Activated CD4-positive, alpha-beta T cell treated with anti-CD3 and anti-CD28 coated beads for 36 hours (primary cell): ENCODE data around the gene KRTAP4-11. TPM values are rescaled to one million over a fixed set of nuclear protein-coding genes. Genes with fewer than 3 reads are reported as not detected.
"Not testable (repeated sequence)": the region's sequence is repeated elsewhere in the genome, so short reads cannot be mapped to it uniquely, and the experiment has no call there.

Experiments used
- ATAC-seq: fragments of 200-7000 bp; cut with Tn5 transposase; one replicate; pipeline ENCODE4 v1.10.0; 2021; ENCODE audit warnings: mild to moderate bottlenecking, moderate library complexity
- CTCF ChIA-PET: fragments of 350-600 bp; sonication (Branson Sonifier 250); formaldehyde crosslinking; loops from one replicate; lab custom pipeline; 2021; ENCODE audit warnings: antibody characterized with exemption; lab: Charles Lee
- POLR2A ChIA-PET: fragments of 350-600 bp; sonication (Branson Sonifier 250); formaldehyde crosslinking; loops from one replicate; lab custom pipeline; 2021; ENCODE audit warnings: antibody characterized with exemption, inconsistent platforms; lab: Charles Lee
- DNase-seq: peaks from one replicate; pipeline ENCODE4 v3.0.0-alpha.2; 2020
- H3K27ac Mint-ChIP-seq: one replicate; pipeline ENCODE4 v1.8.0; 2021; ENCODE audit warnings: mixed read lengths
- H3K27me3 Mint-ChIP-seq: one replicate; pipeline ENCODE4 v1.8.0; 2021; ENCODE audit warnings: mixed read lengths
- H3K36me3 Mint-ChIP-seq: one replicate; pipeline ENCODE4 v1.8.0; 2021; ENCODE audit warnings: low read depth, mixed read lengths
- H3K4me1 Mint-ChIP-seq: one replicate; pipeline ENCODE4 v1.8.0; 2021; ENCODE audit warnings: mixed read lengths
- H3K4me3 Mint-ChIP-seq: one replicate; pipeline ENCODE4 v1.8.0; 2021; ENCODE audit warnings: mild to moderate bottlenecking, moderate library complexity, mixed read lengths
- H3K9me3 Mint-ChIP-seq: one replicate; pipeline ENCODE4 v1.8.0; 2021; ENCODE audit warnings: low read depth, mixed read lengths
- intact Hi-C, 2 experiments: fragments of 100-400 bp; cut with DNase I in 1 of 2; cut with micrococcal nuclease in 1 of 2; formaldehyde crosslinking; loops; one replicate each; pipeline versions ENCODE4 v1.14.2 to v1.15.1; 2022 to 2024; cut with DNase I, micrococcal nuclease
- total RNA-seq, 2 experiments: library from RNA; stranded (reverse); gene quantifications; one replicate each; pipeline ENCODE4 v1.2.3, GENCODE V29; 2021

The KRTAP4-11 gene
- not detected for total RNA-seq

DNA sequence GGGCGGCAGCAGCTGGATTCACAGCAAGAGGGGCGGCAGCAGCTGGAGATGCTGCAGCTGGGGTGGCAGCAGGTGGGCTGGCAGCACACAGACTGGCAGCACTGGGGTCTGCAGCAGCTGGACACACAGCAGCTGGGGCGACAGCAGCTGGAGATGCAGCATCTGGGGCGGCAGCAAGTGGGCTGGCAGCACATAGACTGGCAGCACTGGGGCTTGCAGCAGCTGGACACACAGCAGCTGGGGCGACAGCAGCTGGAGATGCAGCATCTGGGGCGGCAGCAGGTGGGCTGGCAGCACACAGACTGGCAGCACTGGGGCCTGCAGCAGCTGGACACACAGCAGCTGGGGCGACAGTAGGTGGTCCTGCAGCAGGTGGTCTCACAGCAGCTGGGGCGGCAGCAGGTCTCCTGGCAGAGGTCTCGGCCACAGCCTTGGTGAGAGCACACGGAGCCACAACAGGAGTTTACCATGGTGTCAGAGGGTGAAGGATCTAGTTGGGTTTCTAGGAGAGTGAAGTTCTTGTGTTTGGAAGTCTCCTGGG, at the start of gene KRTAP4-11:
KRTAP4-11 (minus strand) TSS at position 528 of the 541 bp plus-strand sequence; CDS start at position 470, 58 bp downstream.
- ATAC-seq, H3K27ac Mint-ChIP-seq, intact Hi-C loops, H3K9me3 Mint-ChIP-seq, H3K27me3 Mint-ChIP-seq, DNase-seq, H3K4me3 Mint-ChIP-seq, POLR2A ChIA-PET, H3K36me3 Mint-ChIP-seq, CTCF ChIA-PET: not testable (repeated sequence)
- peaks cover 24% of the 10 kb centered on the region for H3K4me1 Mint-ChIP-seq

DNA sequence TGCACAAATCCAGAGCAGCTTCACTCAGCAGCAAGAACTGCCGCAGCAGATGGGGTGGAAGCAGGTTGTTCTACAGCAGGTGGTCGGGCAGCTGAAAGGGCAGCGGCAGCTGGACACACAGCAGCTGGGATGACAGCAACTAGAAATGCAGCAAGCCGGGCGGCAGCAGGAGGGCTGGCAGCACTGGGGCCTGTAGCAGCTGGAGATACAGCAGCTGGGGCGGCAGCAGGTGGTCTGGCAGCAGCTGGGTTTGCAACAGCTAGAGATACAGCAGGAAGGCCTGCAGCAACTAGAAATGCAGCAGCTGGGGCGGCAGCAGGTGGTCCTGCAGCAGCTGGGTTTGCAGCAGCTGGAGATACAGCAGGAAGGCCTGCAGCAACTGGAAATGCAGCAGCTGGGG, 49.4 kb upstream of the KRTAP4-11 start:
- no peak overlapping the region for H3K27ac Mint-ChIP-seq
- no peaks in the 10 kb centered on the region for H3K4me1 Mint-ChIP-seq
- ChIA-PET CTCF (no interaction called here), POLR2A (no interaction called here)
- no peaks in the 10 kb centered on the region for H3K9me3 Mint-ChIP-seq
- H3K27me3 Mint-ChIP-seq: peaks cover 2% of the 10 kb centered on the region
- DNase-seq: no peak
- intact Hi-C loops: no loop called here
- ATAC-seq: no peak
- H3K36me3 Mint-ChIP-seq: no peaks in the 10 kb centered on the region
- no peak overlapping the region for H3K4me3 Mint-ChIP-seq

DNA sequence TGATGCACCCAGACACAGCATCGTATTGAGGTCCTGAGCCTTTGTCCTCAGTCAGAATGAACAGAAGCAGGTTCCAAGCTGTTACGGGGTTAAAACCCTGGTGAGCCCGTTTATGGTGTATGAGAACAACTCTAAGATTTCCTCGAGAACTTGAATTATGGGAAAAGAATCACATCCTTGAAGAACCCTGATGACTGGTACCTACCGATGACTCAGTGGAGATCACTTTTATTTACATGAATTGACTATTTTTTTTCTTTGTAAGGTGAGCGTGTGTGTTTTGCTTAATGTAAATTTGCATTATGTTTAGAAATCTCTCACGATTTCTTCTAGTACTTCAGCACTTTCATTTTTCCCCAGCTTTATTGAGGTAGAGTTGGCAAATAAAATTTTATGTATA, 45.7 kb upstream of the KRTAP4-11 start:
- H3K4me3 Mint-ChIP-seq: no peak overlapping the region
- intact Hi-C loops: no loop called here
- no peaks in the 10 kb centered on the region for H3K36me3 Mint-ChIP-seq
- H3K4me1 Mint-ChIP-seq: no peaks in the 10 kb centered on the region
- ChIA-PET CTCF (no interaction called here), POLR2A (no interaction called here)
- no peak for ATAC-seq
- DNase-seq: no peak
- H3K27me3 Mint-ChIP-seq: peaks cover 2% of the 10 kb centered on the region
- no peaks in the 10 kb centered on the region for H3K9me3 Mint-ChIP-seq
- H3K27ac Mint-ChIP-seq: no peak overlapping the region

DNA sequence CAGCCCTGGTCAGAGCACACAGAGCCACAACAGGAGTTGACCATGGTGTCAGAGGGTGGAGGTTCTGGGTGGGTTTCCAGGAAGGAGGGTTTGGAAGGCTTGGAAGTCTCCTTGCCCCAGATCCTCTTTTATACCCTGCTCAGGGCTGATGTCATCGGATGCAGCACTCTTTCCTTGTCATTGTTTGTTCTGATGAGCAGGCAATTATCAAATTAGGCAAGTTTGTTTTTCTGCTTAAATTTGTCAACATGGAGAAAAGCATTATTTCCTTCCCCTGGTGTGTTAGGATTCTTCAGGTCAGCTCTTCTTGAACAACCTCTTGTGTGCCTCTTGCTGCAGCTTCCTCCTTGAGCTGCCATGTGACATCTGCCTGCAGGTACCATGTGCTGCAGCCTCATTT, 42.5 kb upstream of the KRTAP4-11 start, which contains the start of gene KRTAP4-4:
KRTAP4-4 (minus strand) TSS at position 101 of the 400 bp plus-strand sequence; CDS start at position 44, 57 bp downstream.
- peaks cover 4% of the 10 kb centered on the region for H3K27me3 Mint-ChIP-seq
- intact Hi-C loops: no loop called here
- ChIA-PET POLR2A (no interaction called here), CTCF (no interaction called here)
- no peaks in the 10 kb centered on the region for H3K9me3 Mint-ChIP-seq
- H3K4me1 Mint-ChIP-seq: no peaks in the 10 kb centered on the region
- ATAC-seq (no peak), DNase-seq (no peak)
- no peak within 1 kb of the TSS for H3K27ac Mint-ChIP-seq
- no peak within 1 kb of the TSS for H3K4me3 Mint-ChIP-seq
- no peaks in the 10 kb centered on the region for H3K36me3 Mint-ChIP-seq

DNA sequence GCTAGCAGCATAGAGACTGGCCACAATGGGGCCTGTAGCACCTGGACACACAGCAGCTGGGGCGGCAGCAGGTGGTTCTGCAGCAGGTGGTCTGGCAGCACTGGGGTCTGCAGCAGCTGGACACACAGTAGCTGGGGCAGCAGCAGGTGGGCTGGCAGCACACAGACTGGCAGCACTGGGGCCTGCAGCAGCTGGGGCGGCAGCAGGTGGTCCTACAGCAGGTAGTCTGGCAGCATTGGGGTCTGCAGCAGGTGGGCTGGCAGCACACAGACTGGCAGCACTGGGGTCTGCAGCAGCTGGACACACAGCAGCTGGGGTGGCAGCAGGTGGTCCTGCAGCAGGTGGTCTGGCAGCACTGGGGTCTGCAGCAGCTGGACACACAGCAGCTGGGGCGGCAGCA, 42.0 kb upstream of the KRTAP4-11 start:
- H3K4me3 Mint-ChIP-seq, H3K36me3 Mint-ChIP-seq, ATAC-seq, H3K27ac Mint-ChIP-seq, H3K9me3 Mint-ChIP-seq, DNase-seq, intact Hi-C loops, H3K4me1 Mint-ChIP-seq, H3K27me3 Mint-ChIP-seq, CTCF ChIA-PET: not testable (repeated sequence)
- POLR2A ChIA-PET: interaction anchor here (0.5 kb wide), 1 partner anchor 1340 kb away, joined by 6 read pairs; no protein-coding TSS in a partner anchor

DNA sequence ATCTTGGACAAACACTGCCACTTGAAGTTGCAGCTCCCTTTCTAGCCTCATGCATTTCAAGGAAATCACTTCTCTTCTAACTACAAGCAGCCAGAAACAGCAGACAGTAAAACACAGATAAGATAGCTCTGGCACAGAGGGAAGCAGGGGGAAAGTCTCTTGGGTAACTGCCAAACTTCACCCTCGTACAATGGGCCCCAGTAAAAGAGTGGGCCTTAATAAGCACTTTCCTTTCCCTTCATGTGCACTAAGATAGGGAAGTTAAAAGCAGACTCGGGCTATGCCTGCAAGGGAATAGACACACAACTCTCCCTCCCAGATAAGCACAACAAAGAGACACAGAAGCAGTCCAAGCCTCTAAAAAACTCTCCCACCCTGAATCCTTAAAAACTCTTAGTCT, 35.7 kb upstream of the KRTAP4-11 start:
- Mint-ChIP-seq H3K4me3 (no peak overlapping the region), H3K27ac (no peak overlapping the region), H3K9me3 (no peaks in the 10 kb centered on the region), H3K4me1 (no peaks in the 10 kb centered on the region), H3K27me3 (peaks cover 4% of the 10 kb centered on the region), H3K36me3 (no peaks in the 10 kb centered on the region)
- intact Hi-C loops: no loop called here
- DNase-seq (no peak), ATAC-seq (no peak)
- POLR2A ChIA-PET: no interaction called here
- CTCF ChIA-PET: no interaction called here

DNA sequence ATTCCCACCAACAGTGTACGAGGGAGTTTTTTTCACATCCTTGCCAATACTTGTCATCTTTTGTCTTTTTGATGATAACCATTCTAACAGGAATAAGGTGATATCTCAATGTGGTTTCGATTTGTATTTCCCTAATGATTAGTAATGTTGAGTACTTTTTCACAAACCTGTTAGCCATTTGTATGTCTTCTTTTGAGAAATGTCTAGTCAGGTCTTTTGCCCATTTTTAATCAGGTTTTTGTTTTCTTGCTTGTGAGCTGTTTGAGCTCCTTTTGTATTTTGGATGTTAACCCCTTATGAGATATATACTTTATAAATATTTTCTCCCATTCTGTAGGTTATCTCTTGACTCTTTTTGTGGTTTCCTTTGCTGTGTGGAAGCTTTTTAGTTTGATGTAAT, 33.4 kb upstream of the KRTAP4-11 start:
- H3K36me3 Mint-ChIP-seq: no peaks in the 10 kb centered on the region
- DNase-seq (no peak), ATAC-seq (no peak)
- CTCF ChIA-PET: interaction anchor here (1.7 kb wide), 1 partner anchor 18 kb away, joined by 8 read pairs; no protein-coding TSS in a partner anchor
- H3K4me1 Mint-ChIP-seq: no peaks in the 10 kb centered on the region
- no peak overlapping the region for H3K27ac Mint-ChIP-seq
- H3K9me3 Mint-ChIP-seq: no peaks in the 10 kb centered on the region
- intact Hi-C loops: no loop called here
- H3K4me3 Mint-ChIP-seq: no peak overlapping the region
- H3K27me3 Mint-ChIP-seq: peaks cover 3% of the 10 kb centered on the region
- POLR2A ChIA-PET: no interaction called here

DNA sequence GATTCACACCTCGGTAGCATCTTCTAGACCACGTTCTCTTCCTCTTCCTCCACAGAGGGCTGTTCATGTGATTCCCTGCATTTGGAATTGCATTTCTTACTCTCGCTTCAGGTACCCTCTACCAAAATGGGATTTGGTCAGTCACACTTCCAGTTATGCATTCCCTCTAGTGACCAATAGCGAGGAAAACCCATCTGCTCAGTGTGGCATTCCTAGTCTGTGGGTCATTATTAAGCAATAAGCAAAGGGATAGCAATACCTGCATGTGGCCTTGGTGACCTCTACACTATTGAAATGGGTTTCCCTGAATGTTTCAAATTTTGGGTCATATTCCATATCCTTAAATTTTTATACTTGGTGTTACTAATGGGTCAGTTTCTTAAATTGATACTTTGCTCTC, 31.9 kb upstream of the KRTAP4-11 start:
- CTCF ChIA-PET: interaction anchor here (0.7 kb wide), 1 partner anchor 134 kb away, joined by 3 read pairs; no protein-coding TSS in a partner anchor
- no peak for DNase-seq

DNA sequence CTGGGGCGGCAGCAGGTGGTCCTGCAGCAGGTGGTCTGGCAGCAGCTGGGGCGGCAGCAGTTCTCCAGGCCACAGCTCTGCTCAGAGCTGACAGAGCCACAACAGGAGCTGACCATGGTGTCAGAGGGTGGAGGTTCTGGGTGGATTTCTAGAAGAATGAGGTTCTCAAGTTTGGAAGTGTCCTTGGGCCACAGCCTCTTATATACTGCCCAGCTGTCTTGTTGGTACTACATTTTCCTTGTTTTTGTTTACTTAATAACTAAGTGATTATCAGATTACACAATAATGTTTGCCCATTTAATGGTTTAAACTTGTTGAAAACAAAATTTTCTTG, 31.4 kb upstream of the KRTAP4-11 start, which contains the start of gene KRTAP4-5:
KRTAP4-5 (minus strand) TSS at position 174 of the 334 bp plus-strand sequence; CDS start at position 116, 58 bp downstream.
- ChIA-PET CTCF (interaction anchor here (0.7 kb wide), 1 partner anchor 134 kb away, joined by 3 read pairs; no protein-coding TSS in a partner anchor), POLR2A (no interaction called here)
- H3K27me3 Mint-ChIP-seq: peaks cover 3% of the 10 kb centered on the region
- no peak for ATAC-seq
- no peak within 1 kb of the TSS for H3K27ac Mint-ChIP-seq
- H3K4me3 Mint-ChIP-seq: no peak within 1 kb of the TSS
- no peaks in the 10 kb centered on the region for H3K9me3 Mint-ChIP-seq
- DNase-seq: no peak
- intact Hi-C loops: no loop called here
- no peaks in the 10 kb centered on the region for H3K4me1 Mint-ChIP-seq
- H3K36me3 Mint-ChIP-seq: no peaks in the 10 kb centered on the region

More for the DNA sequence above, 31.9 kb upstream of the KRTAP4-11 start:
- Mint-ChIP-seq H3K27ac (no peak overlapping the region), H3K4me1 (no peaks in the 10 kb centered on the region), H3K27me3 (peaks cover 3% of the 10 kb centered on the region), H3K36me3 (no peaks in the 10 kb centered on the region), H3K4me3 (no peak overlapping the region), H3K9me3 (no peaks in the 10 kb centered on the region)
- intact Hi-C loops: no loop called here
- POLR2A ChIA-PET: no interaction called here
- ATAC-seq: no peak

DNA sequence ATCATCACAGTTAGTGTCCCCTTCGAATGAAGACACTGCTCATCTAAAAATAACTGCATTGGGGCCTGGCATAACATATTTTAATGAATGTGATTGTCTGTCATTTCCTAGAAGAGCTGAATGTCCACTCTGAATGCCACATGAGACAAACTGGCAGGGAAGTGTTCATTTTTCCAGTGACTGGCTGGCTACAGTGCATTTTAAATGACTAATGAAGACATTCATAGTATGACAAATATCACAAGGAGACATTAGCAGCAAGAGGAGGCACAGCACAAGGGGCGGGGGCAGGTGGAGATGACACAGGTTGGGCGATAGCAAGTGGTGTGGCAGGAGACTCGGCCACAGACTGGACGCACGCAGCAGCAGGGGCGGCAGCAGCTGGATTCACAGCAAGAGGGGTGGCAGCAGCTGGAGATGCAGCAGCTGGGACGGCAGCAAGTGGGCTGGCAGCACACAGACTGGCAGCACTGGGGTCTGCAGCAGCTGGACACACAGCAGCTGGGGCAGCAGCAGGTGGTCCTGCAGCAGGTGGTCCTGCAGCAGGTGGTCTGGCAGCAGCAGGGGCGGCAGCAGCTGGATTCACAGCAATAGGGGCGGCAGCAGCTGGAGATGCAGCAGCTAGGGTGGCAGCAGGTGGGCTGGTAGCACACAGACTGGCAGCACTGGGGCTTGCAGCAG, 30.9 kb upstream of the KRTAP4-11 start:
- H3K9me3 Mint-ChIP-seq, H3K4me3 Mint-ChIP-seq, H3K27me3 Mint-ChIP-seq, H3K36me3 Mint-ChIP-seq, intact Hi-C loops, POLR2A ChIA-PET, DNase-seq, H3K27ac Mint-ChIP-seq, ATAC-seq, H3K4me1 Mint-ChIP-seq: not testable (repeated sequence)
- CTCF ChIA-PET: interaction anchor here (0.7 kb wide), 1 partner anchor 133 kb away, joined by 3 read pairs; no protein-coding TSS in a partner anchor

DNA sequence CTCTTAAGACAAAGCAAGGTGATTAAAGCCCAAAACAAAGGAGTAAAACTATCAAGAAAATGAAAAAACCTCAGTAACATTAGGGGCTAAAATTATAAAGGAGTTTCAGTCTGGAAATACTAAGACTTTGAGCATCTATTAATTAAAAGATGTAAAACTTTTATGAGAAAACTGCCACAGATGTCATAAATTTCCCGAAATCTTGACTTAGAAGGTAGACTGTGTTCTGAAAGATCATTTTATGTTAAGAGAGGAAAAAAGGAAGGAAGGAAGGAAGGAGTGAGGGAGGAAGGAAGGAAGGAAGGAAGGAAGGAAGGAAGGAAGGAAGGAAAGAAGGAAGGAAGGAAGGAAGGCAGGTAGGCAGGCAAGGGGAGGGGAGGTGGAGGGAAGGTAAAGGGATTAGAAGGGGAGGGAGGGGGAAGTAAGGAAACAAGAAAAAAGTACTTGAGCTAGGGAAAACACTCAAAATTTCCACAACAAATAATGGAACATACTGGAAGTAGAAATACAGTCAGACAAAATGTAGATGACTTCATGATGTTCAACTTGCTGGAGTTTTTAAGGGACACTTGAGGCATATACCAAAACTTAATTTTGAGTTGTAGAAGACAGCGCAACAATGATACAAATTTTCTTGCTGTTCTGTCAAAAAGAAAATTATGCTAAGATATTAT, 29.5 kb upstream of the KRTAP4-11 start:
- ChIA-PET CTCF (no interaction called here), POLR2A (no interaction called here)
- Mint-ChIP-seq H3K27ac (no peak overlapping the region), H3K4me3 (no peak overlapping the region), H3K27me3 (peaks cover 3% of the 10 kb centered on the region), H3K9me3 (peaks cover 13% of the 10 kb centered on the region), H3K36me3 (peaks cover 2% of the 10 kb centered on the region), H3K4me1 (no peaks in the 10 kb centered on the region)
- intact Hi-C loops: no loop called here
- ATAC-seq (no peak), DNase-seq (no peak)
